ENCODE results near the gene LACTB. TPM values are rescaled to one million over a fixed set of nuclear protein-coding genes. Genes with fewer than 3 reads are reported as not detected.

The LACTB gene
- total and polyA plus RNA-seq, 4 donors: 13.2 to 25.3 (median 19.1) TPM

GRCh38 chr15:63178034-63178433, 56.4 kb downstream of the LACTB start:
- H3K9me3 ChIP-seq (ENCODE audit: control insufficient read depth in 4 of 4, low read length in 3 of 4): no peaks in the 10 kb centered on the region
- no peak for TF ChIP-seq TAF1 (conservative IDR thresholded peaks at IDR 0.05)
- TF ChIP-seq SP1 (IDR thresholded peaks at IDR 0.05): no peak
- TF ChIP-seq RAD21 (IDR thresholded peaks at IDR 0.05): no peak
- TF ChIP-seq GABPA (IDR thresholded peaks at IDR 0.05 in 1 of 2, conservative IDR thresholded peaks at IDR 0.05 in 1 of 2): no peak
- no peak for TF ChIP-seq MAX (IDR thresholded peaks at IDR 0.05)
- TF ChIP-seq FOXA1 (IDR thresholded peaks at IDR 0.05): no peak
- TF ChIP-seq REST (IDR thresholded peaks at IDR 0.05): no peak
- no peak for TF ChIP-seq HNF4A (conservative IDR thresholded peaks at IDR 0.05)
- no peak for TF ChIP-seq FOXA2 (IDR thresholded peaks at IDR 0.05)
- TF ChIP-seq NR2F2 (IDR thresholded peaks at IDR 0.05): no peak
- TF ChIP-seq JUND (IDR thresholded peaks at IDR 0.05): no peak
- no peak for TF ChIP-seq ATF3 (IDR thresholded peaks at IDR 0.05)
- TF ChIP-seq HNF4G (IDR thresholded peaks at IDR 0.05): no peak
- TF ChIP-seq RXRA (IDR thresholded peaks at IDR 0.05): no peak
- TF ChIP-seq ZBTB33 (IDR thresholded peaks at IDR 0.05): no peak
- no peak for TF ChIP-seq YY1 (IDR thresholded peaks at IDR 0.05)
- no peak for TF ChIP-seq EGR1 (IDR thresholded peaks at IDR 0.05; ENCODE audit: low read depth in 2 of 2)
- TF ChIP-seq CTCF (IDR thresholded peaks at IDR 0.05; ENCODE audit: low read depth, low read length, missing input control): no peak
- H3K27ac ChIP-seq (ENCODE audit: low read depth in 1 of 2, low read length in 2 of 2): no peak overlapping the region
- no peaks in the 10 kb centered on the region for H3K4me1 ChIP-seq (ENCODE audit: control insufficient read depth in 4 of 4, insufficient read depth in 4 of 4, low read length in 3 of 4)
- 52% methylated on average over 5 of the region's 5 CpGs for WGBS
- no peaks in the 10 kb centered on the region for H3K36me3 ChIP-seq (ENCODE audit: control insufficient read depth in 4 of 4, insufficient read depth in 3 of 4, low read depth in 1 of 4, low read length in 3 of 4)
- H3K9ac ChIP-seq (ENCODE audit: low read depth in 1 of 2, low read length in 2 of 2): no peak overlapping the region
- DNase-seq (ENCODE audit: low spot score): no peak
- H3K4me3 ChIP-seq (ENCODE audit: low read depth in 1 of 3, low read length in 3 of 3): no peak overlapping the region
- no peaks in the 10 kb centered on the region for H3K27me3 ChIP-seq (ENCODE audit: control insufficient read depth in 4 of 4, insufficient read depth in 4 of 4, low read length in 3 of 4)
